ENCODE data around the gene R3HDM2.

The R3HDM2 gene

DNA sequence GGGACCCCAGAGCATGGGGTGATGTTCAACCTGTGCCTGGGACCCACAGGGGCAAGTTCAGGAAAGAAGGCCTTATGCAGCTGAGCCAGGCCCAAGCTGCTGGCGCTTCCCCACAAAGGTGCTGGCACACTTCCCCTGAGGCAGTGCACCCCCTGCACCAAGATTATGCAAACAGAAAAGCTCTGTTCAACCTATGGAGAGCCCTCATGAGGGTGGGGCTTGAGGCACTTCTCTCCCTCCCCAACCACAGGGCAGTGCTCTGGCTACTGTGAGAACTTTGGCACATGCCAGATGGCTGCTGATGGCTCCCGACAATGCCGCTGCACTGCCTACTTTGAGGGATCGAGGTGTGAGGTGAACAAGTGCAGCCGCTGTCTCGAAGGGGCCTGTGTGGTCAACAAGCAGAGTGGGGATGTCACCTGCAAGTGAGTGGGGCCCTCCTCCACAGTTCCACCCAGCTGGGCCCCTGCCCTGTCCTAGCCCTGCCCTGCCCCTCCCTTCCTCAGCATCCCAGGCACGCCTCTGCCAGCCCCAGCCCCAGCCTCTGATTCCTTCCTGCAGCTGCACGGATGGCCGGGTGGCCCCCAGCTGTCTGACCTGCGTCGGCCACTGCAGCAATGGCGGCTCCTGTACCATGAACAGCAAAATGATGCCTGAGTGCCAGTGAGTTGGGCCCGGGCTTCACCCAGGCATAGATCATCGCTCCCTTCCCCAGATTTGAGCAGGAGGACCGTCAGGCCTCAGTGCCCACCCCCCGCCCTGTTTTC is 219.7 kb downstream of the R3HDM2 start:
- Histone ChIP-seq H3F3A (ENCODE audit: low read depth) (no peaks in the 10 kb centered on the region), H3K27me3 (ENCODE audit: insufficient read depth, low read length, poor library complexity, severe bottlenecking) (no peaks in the 10 kb centered on the region), H2AFZ (ENCODE audit: low read length) (no peak overlapping the region), H3K36me3 (ENCODE audit: insufficient read depth, low read length) (no peaks in the 10 kb centered on the region), H3K79me2 (ENCODE audit: insufficient read depth, low read length) (no peaks in the 10 kb centered on the region), H3K9ac (ENCODE audit: low read depth, low read length, poor library complexity, severe bottlenecking) (no peak overlapping the region), H3K4me3 (ENCODE audit: low read length, poor library complexity, severe bottlenecking) (no peak overlapping the region), H3K4me1 (ENCODE audit: insufficient read depth, low read length, poor library complexity, severe bottlenecking) (peaks cover 9% of the 10 kb centered on the region), H4K20me1 (ENCODE audit: insufficient read depth, low read length, poor library complexity, severe bottlenecking) (no peaks in the 10 kb centered on the region), H3K9me3 (ENCODE audit: insufficient read depth, low read depth, low read length) (no peaks in the 10 kb centered on the region), H3K4me2 (ENCODE audit: low read depth, low read length, poor library complexity, severe bottlenecking) (no peak overlapping the region), H3K9me2 (replicated peaks; ENCODE audit: low read depth, low read length) (no peaks in the 10 kb centered on the region)
- no peak for TF ChIP-seq EZH2phosphoT487 (IDR thresholded peaks at IDR 0.05; ENCODE audit: borderline replicate concordance)

DNA sequence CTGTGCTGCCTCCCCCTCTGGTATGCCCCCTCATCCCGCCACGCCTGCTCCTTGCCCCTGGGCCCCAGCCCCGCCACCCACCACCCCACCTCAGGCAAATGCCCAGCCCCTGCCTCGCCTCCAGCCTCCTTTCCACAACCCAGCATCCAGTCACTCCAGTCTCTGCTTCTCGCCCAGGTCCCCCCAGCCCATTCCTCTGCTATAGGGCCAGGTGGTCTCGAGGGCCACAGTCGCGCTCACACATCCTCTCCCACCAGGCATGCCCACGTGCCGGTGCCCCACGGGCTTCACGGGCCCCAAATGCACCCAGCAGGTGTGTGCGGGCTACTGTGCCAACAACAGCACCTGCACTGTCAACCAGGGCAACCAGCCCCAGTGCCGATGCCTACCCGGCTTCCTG is 220.4 kb downstream of the R3HDM2 start:
- Histone ChIP-seq H3K9ac (ENCODE audit: low read depth, low read length, poor library complexity, severe bottlenecking) (no peak overlapping the region), H4K20me1 (ENCODE audit: insufficient read depth, low read length, poor library complexity, severe bottlenecking) (no peaks in the 10 kb centered on the region), H3K4me2 (ENCODE audit: low read depth, low read length, poor library complexity, severe bottlenecking) (no peak overlapping the region), H2AFZ (ENCODE audit: low read length) (no peak overlapping the region), H3K9me2 (replicated peaks; ENCODE audit: low read depth, low read length) (no peaks in the 10 kb centered on the region), H3K9me3 (ENCODE audit: insufficient read depth, low read depth, low read length) (no peaks in the 10 kb centered on the region), H3K27me3 (ENCODE audit: insufficient read depth, low read length, poor library complexity, severe bottlenecking) (no peaks in the 10 kb centered on the region), H3K4me1 (ENCODE audit: insufficient read depth, low read length, poor library complexity, severe bottlenecking) (peaks cover 9% of the 10 kb centered on the region), H3K36me3 (ENCODE audit: insufficient read depth, low read length) (no peaks in the 10 kb centered on the region), H3K4me3 (ENCODE audit: low read length, poor library complexity, severe bottlenecking) (no peak overlapping the region), H3F3A (ENCODE audit: low read depth) (no peaks in the 10 kb centered on the region), H3K79me2 (ENCODE audit: insufficient read depth, low read length) (no peaks in the 10 kb centered on the region)
- TF ChIP-seq, protein P1, sequence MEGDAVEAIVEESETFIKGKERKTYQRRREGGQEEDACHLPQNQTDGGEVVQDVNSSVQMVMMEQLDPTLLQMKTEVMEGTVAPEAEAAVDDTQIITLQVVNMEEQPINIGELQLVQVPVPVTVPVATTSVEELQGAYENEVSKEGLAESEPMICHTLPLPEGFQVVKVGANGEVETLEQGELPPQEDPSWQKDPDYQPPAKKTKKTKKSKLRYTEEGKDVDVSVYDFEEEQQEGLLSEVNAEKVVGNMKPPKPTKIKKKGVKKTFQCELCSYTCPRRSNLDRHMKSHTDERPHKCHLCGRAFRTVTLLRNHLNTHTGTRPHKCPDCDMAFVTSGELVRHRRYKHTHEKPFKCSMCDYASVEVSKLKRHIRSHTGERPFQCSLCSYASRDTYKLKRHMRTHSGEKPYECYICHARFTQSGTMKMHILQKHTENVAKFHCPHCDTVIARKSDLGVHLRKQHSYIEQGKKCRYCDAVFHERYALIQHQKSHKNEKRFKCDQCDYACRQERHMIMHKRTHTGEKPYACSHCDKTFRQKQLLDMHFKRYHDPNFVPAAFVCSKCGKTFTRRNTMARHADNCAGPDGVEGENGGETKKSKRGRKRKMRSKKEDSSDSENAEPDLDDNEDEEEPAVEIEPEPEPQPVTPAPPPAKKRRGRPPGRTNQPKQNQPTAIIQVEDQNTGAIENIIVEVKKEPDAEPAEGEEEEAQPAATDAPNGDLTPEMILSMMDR (conservative IDR thresholded peaks at IDR 0.05; ENCODE audit: low read length): no peak
- TF ChIP-seq EZH2phosphoT487 (IDR thresholded peaks at IDR 0.05; ENCODE audit: borderline replicate concordance): no peak

GRCh38 chr12:57209916-57210315 is 220.9 kb downstream of the R3HDM2 start:
- Histone ChIP-seq H3K27me3 (ENCODE audit: insufficient read depth, low read length, poor library complexity, severe bottlenecking) (no peaks in the 10 kb centered on the region), H3K4me1 (ENCODE audit: insufficient read depth, low read length, poor library complexity, severe bottlenecking) (peaks cover 9% of the 10 kb centered on the region), H3K4me3 (ENCODE audit: low read length, poor library complexity, severe bottlenecking) (no peak overlapping the region), H3F3A (ENCODE audit: low read depth) (no peaks in the 10 kb centered on the region), H3K4me2 (ENCODE audit: low read depth, low read length, poor library complexity, severe bottlenecking) (no peak overlapping the region), H3K9me3 (ENCODE audit: insufficient read depth, low read depth, low read length) (no peaks in the 10 kb centered on the region), H2AFZ (ENCODE audit: low read length) (no peak overlapping the region), H3K9ac (ENCODE audit: low read depth, low read length, poor library complexity, severe bottlenecking) (no peak overlapping the region), H3K36me3 (ENCODE audit: insufficient read depth, low read length) (no peaks in the 10 kb centered on the region), H3K9me2 (replicated peaks; ENCODE audit: low read depth, low read length) (no peaks in the 10 kb centered on the region), H3K79me2 (ENCODE audit: insufficient read depth, low read length) (no peaks in the 10 kb centered on the region), H4K20me1 (ENCODE audit: insufficient read depth, low read length, poor library complexity, severe bottlenecking) (no peaks in the 10 kb centered on the region)
- TF ChIP-seq EZH2phosphoT487 (IDR thresholded peaks at IDR 0.05; ENCODE audit: borderline replicate concordance): no peak
- TF ChIP-seq, protein P1 (conservative IDR thresholded peaks at IDR 0.05; ENCODE audit: low read length): no peak
